ENCODE measurements around the gene SPINT1. TPM values are rescaled to one million over a fixed set of nuclear protein-coding genes. Genes with fewer than 3 reads are reported as not detected.
A peak's percentile ranks its signal among the peaks of the same experiment; 100 is the strongest.

SPINT1 gene, protein sequence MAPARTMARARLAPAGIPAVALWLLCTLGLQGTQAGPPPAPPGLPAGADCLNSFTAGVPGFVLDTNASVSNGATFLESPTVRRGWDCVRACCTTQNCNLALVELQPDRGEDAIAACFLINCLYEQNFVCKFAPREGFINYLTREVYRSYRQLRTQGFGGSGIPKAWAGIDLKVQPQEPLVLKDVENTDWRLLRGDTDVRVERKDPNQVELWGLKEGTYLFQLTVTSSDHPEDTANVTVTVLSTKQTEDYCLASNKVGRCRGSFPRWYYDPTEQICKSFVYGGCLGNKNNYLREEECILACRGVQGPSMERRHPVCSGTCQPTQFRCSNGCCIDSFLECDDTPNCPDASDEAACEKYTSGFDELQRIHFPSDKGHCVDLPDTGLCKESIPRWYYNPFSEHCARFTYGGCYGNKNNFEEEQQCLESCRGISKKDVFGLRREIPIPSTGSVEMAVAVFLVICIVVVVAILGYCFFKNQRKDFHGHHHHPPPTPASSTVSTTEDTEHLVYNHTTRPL
- total RNA-seq (2014; rRNA removed), result 177 and 244 TPM in 2 replicates
- Bru-seq, nascent RNA, result percentile 78 among the genes with signal in this experiment
- percentile 91 among the genes with signal in this experiment for BruChase-seq, experiment 1, labeled RNA remaining after a 6-hour chase
- BruChase-seq, experiment 2, labeled RNA remaining after a 2-hour chase, result percentile 83 among the genes with signal in this experiment
- long read RNA-seq, transcript SPINT1-208 (3 exons, 440 nt), result minor isoform, 5 of 339 reads
- long read RNA-seq, transcript SPINT1-202 (11 exons, 2,456 nt), result major isoform, 82 of 339 reads
- long read RNA-seq, transcript SPINT1-203 (5 exons, 937 nt), result minor isoform, 6 of 339 reads
- long read RNA-seq, transcript SPINT1-201 (11 exons, 3,056 nt), result minor isoform, 60 of 339 reads
- long read RNA-seq, partial matches to known transcripts, result 117 of 339 reads
- long read RNA-seq, other reads (novel, unspliced or antisense), result 68 of 339 reads

- TF ChIP-seq, protein P1, sequence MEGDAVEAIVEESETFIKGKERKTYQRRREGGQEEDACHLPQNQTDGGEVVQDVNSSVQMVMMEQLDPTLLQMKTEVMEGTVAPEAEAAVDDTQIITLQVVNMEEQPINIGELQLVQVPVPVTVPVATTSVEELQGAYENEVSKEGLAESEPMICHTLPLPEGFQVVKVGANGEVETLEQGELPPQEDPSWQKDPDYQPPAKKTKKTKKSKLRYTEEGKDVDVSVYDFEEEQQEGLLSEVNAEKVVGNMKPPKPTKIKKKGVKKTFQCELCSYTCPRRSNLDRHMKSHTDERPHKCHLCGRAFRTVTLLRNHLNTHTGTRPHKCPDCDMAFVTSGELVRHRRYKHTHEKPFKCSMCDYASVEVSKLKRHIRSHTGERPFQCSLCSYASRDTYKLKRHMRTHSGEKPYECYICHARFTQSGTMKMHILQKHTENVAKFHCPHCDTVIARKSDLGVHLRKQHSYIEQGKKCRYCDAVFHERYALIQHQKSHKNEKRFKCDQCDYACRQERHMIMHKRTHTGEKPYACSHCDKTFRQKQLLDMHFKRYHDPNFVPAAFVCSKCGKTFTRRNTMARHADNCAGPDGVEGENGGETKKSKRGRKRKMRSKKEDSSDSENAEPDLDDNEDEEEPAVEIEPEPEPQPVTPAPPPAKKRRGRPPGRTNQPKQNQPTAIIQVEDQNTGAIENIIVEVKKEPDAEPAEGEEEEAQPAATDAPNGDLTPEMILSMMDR (conservative IDR thresholded peaks at IDR 0.05; ENCODE audit: low read depth, low read length), result no peak
- TF ChIP-seq EZH2 (IDR thresholded peaks at IDR 0.05; ENCODE audit: low read length, unreplicated experiment), result no peak
- TF ChIP-seq EZH2phosphoT487 (IDR thresholded peaks at IDR 0.05; ENCODE audit: borderline replicate concordance, low read length), result no peak
- peak within 1 kb of the TSS; percentile 85 for H3K9ac ChIP-seq (ENCODE audit: low read length)
- peak; percentile 66 for DNase-seq
- peak; percentile 16 for ATAC-seq
- peak within 1 kb of the TSS; percentile 83 for H3K4me2 ChIP-seq (ENCODE audit: low read length)
- H3F3A ChIP-seq (ENCODE audit: low read length, unreplicated experiment), result no peaks in the 10 kb centered on the region
- intact Hi-C loops (cut with micrococcal nuclease), result no loop called here
- H3K9me3 ChIP-seq (ENCODE audit: low read length), result no peaks in the 10 kb centered on the region
- peak within 1 kb of the TSS; percentile 81 for H2AFZ ChIP-seq (ENCODE audit: low read length)
- CTCF ChIA-PET, result interaction anchor here (0.6 to 1.6 kb wide), 6 partner anchors 13 to 59 kb away, joined by 3 to 7 read pairs (median 3); no protein-coding TSS in a partner anchor
- POLR2A ChIA-PET (ENCODE audit: unreplicated experiment), result interaction anchor here (1.2 to 1.3 kb wide), 2 partner anchors 16 to 37 kb away, joined by 3 to 5 read pairs; partner anchors contain the start of genes DNAJC17, PPP1R14D and ZFYVE19
- peak within 1 kb of the TSS; percentile 88 for H3K4me3 ChIP-seq (ENCODE audit: low read length)
- H3K36me3 ChIP-seq (ENCODE audit: low read depth, low read length), result no peaks in the 10 kb centered on the region; the same call in 1 of the 2 replicates
- H3K4me1 ChIP-seq (ENCODE audit: insufficient read depth, low read length), result peaks cover 38% of the 10 kb centered on the region
- no peaks in the 10 kb centered on the region for H3K9me2 ChIP-seq (replicated peaks; ENCODE audit: low read length)
- H3K27ac ChIP-seq (ENCODE audit: low read length), result peak within 1 kb of the TSS; percentile 72
- no peaks in the 10 kb centered on the region for H3K27me3 ChIP-seq (ENCODE audit: low read length)
- H4K20me1 ChIP-seq (ENCODE audit: low read length), result peaks cover 19% of the 10 kb centered on the region; the same call in 1 of the 2 replicates
- BruUV-seq (replicated peaks), result no TSS peak
- H3K79me2 ChIP-seq (ENCODE audit: low read length), result peaks cover 58% of the 10 kb centered on the region
These were observed at the start of gene SPINT1 for GRCh38 chr15:40843885-40844695. TSS of gene SPINT1 (plus strand) at chr15:40844048. CDS start at chr15:40844555, 507 bp downstream.

DNA sequence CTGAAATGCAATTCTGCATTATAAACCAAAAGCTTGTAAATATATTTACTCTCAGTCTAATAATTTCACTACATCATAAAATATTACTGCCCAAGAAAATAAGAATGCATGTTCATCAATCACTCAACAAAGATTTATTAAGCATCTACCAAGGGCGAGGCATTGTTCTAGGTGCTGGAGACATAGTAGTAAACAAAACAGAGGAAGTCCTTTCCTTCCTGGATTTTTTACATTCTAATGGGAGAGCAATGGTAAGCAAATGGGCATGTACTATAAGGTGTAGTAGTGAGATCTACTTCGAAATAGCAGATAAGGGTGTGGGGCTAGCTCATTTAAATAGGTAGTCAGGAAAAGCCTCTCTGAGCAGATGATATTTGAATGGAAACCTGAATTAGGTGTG, 47.8 kb upstream of the SPINT1 start:
- H4K20me1 ChIP-seq (ENCODE audit: low read length), result no peaks in the 10 kb centered on the region
- POLR2A ChIA-PET (ENCODE audit: unreplicated experiment), result interaction anchor here (0.7 kb wide), 1 partner anchor 29 kb away, joined by 3 read pairs; no protein-coding TSS in a partner anchor
- H3K9me3 ChIP-seq (ENCODE audit: low read length), result no peaks in the 10 kb centered on the region
- ATAC-seq (peak; percentile 42), DNase-seq (no peak)
- CTCF ChIA-PET, result interaction anchor here (0.5 kb wide), 1 partner anchor 145 kb away, joined by 3 read pairs; no protein-coding TSS in a partner anchor
- 0 out of 2 replicates have a peak, but pooled peaks cover 2% of the 10 kb centered on the region for H3K36me3 ChIP-seq (ENCODE audit: low read depth, low read length)
- no peak overlapping the region for H3K4me2 ChIP-seq (ENCODE audit: low read length)
- peaks cover 23% of the 10 kb centered on the region for H3K4me1 ChIP-seq (ENCODE audit: insufficient read depth, low read length)
- peaks cover 38% of the 10 kb centered on the region for H3K79me2 ChIP-seq (ENCODE audit: low read length)
- no peak for TF ChIP-seq EZH2phosphoT487 (IDR thresholded peaks at IDR 0.05; ENCODE audit: borderline replicate concordance, low read length)
- no peak for TF ChIP-seq EZH2 (IDR thresholded peaks at IDR 0.05; ENCODE audit: low read length, unreplicated experiment)
- TF ChIP-seq, protein P1 (conservative IDR thresholded peaks at IDR 0.05; ENCODE audit: low read depth, low read length), result no peak
- intact Hi-C loops (cut with micrococcal nuclease), result no loop called here
- H2AFZ ChIP-seq (ENCODE audit: low read length), result no peak overlapping the region
- H3K4me3 ChIP-seq (ENCODE audit: low read length), result no peak overlapping the region
- BruUV-seq (replicated peaks), result no TSS peak
- H3K9ac ChIP-seq (ENCODE audit: low read length), result no peak overlapping the region
- no peaks in the 10 kb centered on the region for H3K27me3 ChIP-seq (ENCODE audit: low read length)
- no peaks in the 10 kb centered on the region for H3F3A ChIP-seq (ENCODE audit: low read length, unreplicated experiment)
- H3K27ac ChIP-seq (ENCODE audit: low read length), result 0 out of 2 replicates have a peak overlapping the region, but pooled peaks have one; percentile 2
- H3K9me2 ChIP-seq (replicated peaks; ENCODE audit: low read length), result no peaks in the 10 kb centered on the region
